ENCODE results near the gene MRPS30.
A peak's percentile ranks its signal among the peaks of the same experiment; 100 is the strongest.

Gene MRPS30

DNA sequence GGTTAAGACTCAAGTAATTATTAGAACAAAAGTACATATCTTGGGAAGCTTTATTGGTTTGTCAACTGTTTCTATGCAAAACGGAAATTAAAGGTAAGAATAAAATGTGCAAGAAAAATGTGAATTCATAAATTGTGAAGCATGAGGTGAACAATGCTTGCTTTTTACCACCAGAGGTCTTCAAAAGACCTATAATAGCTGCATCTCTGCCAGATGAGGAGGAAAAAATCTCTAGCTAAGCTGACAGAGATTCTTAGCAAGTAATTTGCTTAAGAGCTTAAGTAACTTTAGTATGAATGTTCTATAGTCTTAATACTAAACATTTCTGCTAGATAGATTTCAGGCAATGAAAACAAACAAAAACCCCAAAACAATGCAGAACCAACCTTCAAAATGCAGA is 54.1 kb downstream of the MRPS30 start:
- Histone ChIP-seq H3K36me3 (ENCODE audit: control insufficient read depth, insufficient read depth, low read length) (no peaks in the 10 kb centered on the region), H3K4me3 (replicated peaks; ENCODE audit: low read depth, low read length) (no peak overlapping the region), H3K27me3 (replicated peaks; ENCODE audit: control insufficient read depth, insufficient read depth, low read length) (no peaks in the 10 kb centered on the region)
- peak; percentile 35 for TF ChIP-seq CTCF (IDR thresholded peaks at IDR 0.05; ENCODE audit: insufficient read depth, low read length, poor library complexity, severe bottlenecking)
- DNase-seq (ENCODE audit: extremely low read depth, insufficient read length): no peak
